ENCODE measurements around the gene DOCK10. TPM values are rescaled to one million over a fixed set of nuclear protein-coding genes. Genes with fewer than 3 reads are reported as not detected.

The DOCK10 gene
- total and polyA plus RNA-seq, 2 donors (not counting 3 experiments of a cell fraction or from before 2014, with no cell fraction given) = 5.8 to 23.0 TPM

- Histone ChIP-seq H3K4me1 (ENCODE audit: control insufficient read depth, extremely low read depth, insufficient read depth, low read length) (peaks cover 64% of the 10 kb centered on the region), H3K9ac (replicated peaks; ENCODE audit: extremely low read depth, insufficient read depth, low read length) (no peak overlapping the region), H3K27ac (ENCODE audit: insufficient read depth, low read depth, low read length) (no peak overlapping the region), H4K20me1 (replicated peaks; ENCODE audit: control insufficient read depth, extremely low read depth, insufficient read depth, low read length) (no peaks in the 10 kb centered on the region), H3K4me2 (ENCODE audit: insufficient read depth, low read length) (no peak overlapping the region), H3K36me3 (ENCODE audit: control insufficient read depth in 2 of 2, extremely low read depth in 1 of 2, insufficient read depth in 2 of 2, low read length in 2 of 2) (no peaks in the 10 kb centered on the region), H3K9me3 (replicated peaks; ENCODE audit: control insufficient read depth, insufficient read depth, low read length) (no peaks in the 10 kb centered on the region), H3K4me3 (replicated peaks in 1 of 3; ENCODE audit: insufficient read depth in 1 of 3, low read depth in 1 of 3, low read length in 3 of 3) (no peak overlapping the region), H3K27me3 (ENCODE audit: control insufficient read depth in 2 of 2, insufficient read depth in 2 of 2, low read length in 2 of 2) (no peaks in the 10 kb centered on the region), H2AFZ (ENCODE audit: low read depth, low read length) (no peak overlapping the region), H3K9me1 (replicated peaks; ENCODE audit: control insufficient read depth, extremely low read depth, insufficient read depth, low read length) (no peaks in the 10 kb centered on the region), H3K79me2 (ENCODE audit: control insufficient read depth, insufficient read depth, low read length) (peaks cover 81% of the 10 kb centered on the region)
- TF ChIP-seq MAX (IDR thresholded peaks at IDR 0.05; ENCODE audit: insufficient read depth, insufficient read length) (no peak), MYC (IDR thresholded peaks at IDR 0.05; ENCODE audit: low read depth, low read length) (no peak), JUN (IDR thresholded peaks at IDR 0.05; ENCODE audit: borderline replicate concordance, insufficient read depth, insufficient read length, low read depth) (no peak), EZH2 (IDR thresholded peaks at IDR 0.05; ENCODE audit: borderline replicate concordance, low read depth, low read length, severe bottlenecking) (no peak), POLR2AphosphoS5 (IDR thresholded peaks at IDR 0.05; ENCODE audit: insufficient read depth, low read depth, low read length) (no peak), POLR2A (IDR thresholded peaks at IDR 0.05; ENCODE audit: low read depth, low read length) (no peak), CTCF (IDR thresholded peaks at IDR 0.05; ENCODE audit: extremely low read depth in 1 of 2, insufficient read depth in 1 of 2, low read depth in 1 of 2, low read length in 2 of 2) (no peak), GATA2 (IDR thresholded peaks at IDR 0.05; ENCODE audit: insufficient read depth, insufficient read length, low read depth, low read length) (no peak), FOS (IDR thresholded peaks at IDR 0.05; ENCODE audit: borderline replicate concordance, insufficient read depth, low read length) (no peak)
- intact Hi-C loops (cut with micrococcal nuclease) (loop anchor here (10.0 kb wide), 1 partner anchor 997 kb away; the partner anchor contains the start of gene WDFY1), dilution Hi-C loops (cut with MboI; ENCODE audit: extremely low pct_ligation_motif_present, low sequenced_read_pairs) (no loop called here)
- no TSS peak for BruUV-seq (replicated peaks)
- ChIA-PET POLR2A (no interaction called here), CTCF (interaction anchor here (1.4 to 1.5 kb wide), 3 partner anchors 9 to 105 kb away, joined by 3 to 5 read pairs (median 5); no protein-coding TSS in a partner anchor)
- DNase-seq (ENCODE audit: low read depth, low spot score) = no peak
- no peak for FAIRE-seq
These were observed 100.3 kb downstream of the DOCK10 start for GRCh38 chr2:224941960-224942359.
